Endothelial cell of umbilical vein (primary cell): ENCODE measurements around the gene BNC2. TPM values are rescaled to one million over a fixed set of nuclear protein-coding genes. Genes with fewer than 3 reads are reported as not detected.

ENCODE experiments used
- BruUV-seq: library from RNA; stranded (reverse); fragments of 400-500 nt; replicated peaks from 2 replicates; lab custom pipeline; 2021; lab: Mats Ljungman, UMichigan
- CTCF ChIA-PET: fragments of 300-600, 350-600 bp; sonication (Branson Sonifier 250); formaldehyde crosslinking; loops from one replicate; lab custom pipeline; 2021; ENCODE audit warnings: antibody characterized with exemption, inconsistent platforms; lab: Charles Lee
- POLR2A ChIA-PET: fragments of 300-600, 350-600 bp; sonication (Branson Sonifier 250); formaldehyde crosslinking; loops from one replicate; lab custom pipeline; 2021; ENCODE audit warnings: antibody characterized with exemption, inconsistent platforms; lab: Charles Lee
- DNase-seq: peaks from one replicate; pipeline ENCODE4 v3.0.0-alpha.2; 2011; ENCODE audit warnings: low read depth, low spot score
- FAIRE-seq: peaks from 2 replicates; lab custom pipeline; 2011; peaks lifted over from hg19 to GRCh38; lab: Jason Lieb, UNC
- H2AFZ ChIP-seq: 2 replicates; pipeline ENCODE4 v1.6.0; 2012; ENCODE audit warnings: low read depth, low read length, control low read depth, inconsistent platforms
- H3K27ac ChIP-seq: 2 replicates; pipeline ENCODE4 v1.5.1; 2011; ENCODE audit warnings: low read depth, mild to moderate bottlenecking, control low read depth, low read length, moderate library complexity; ENCODE audit not compliant: insufficient read depth
- H3K27me3 ChIP-seq, 2 experiments: 2 replicates each; pipeline versions ENCODE4 v1.6.0 to v1.6.1; 2011; ENCODE audit warnings: low read length in 2 of 2, mixed read lengths in 1 of 2; ENCODE audit not compliant: control insufficient read depth in 2 of 2, insufficient read depth in 2 of 2
- H3K36me3 ChIP-seq, 2 experiments: 2 replicates in 1 of 2; 3 replicates in 1 of 2; pipeline ENCODE4 v1.5.1; 2011; ENCODE audit warnings: low read length in 2 of 2, mild to moderate bottlenecking in 1 of 2, moderate library complexity in 1 of 2; ENCODE audit not compliant: control insufficient read depth in 2 of 2, insufficient read depth in 2 of 2; ENCODE audit errors: extremely low read depth in 1 of 2
- H3K4me1 ChIP-seq: 3 replicates; pipeline ENCODE4 v1.5.1; 2011; ENCODE audit warnings: mild to moderate bottlenecking, low read length; ENCODE audit not compliant: control insufficient read depth, insufficient read depth; ENCODE audit errors: extremely low read depth
- H3K4me2 ChIP-seq: 2 replicates; pipeline ENCODE4 v1.6.1; 2011; ENCODE audit warnings: low read length, control low read depth, mixed read lengths; ENCODE audit not compliant: insufficient read depth
- H3K4me3 ChIP-seq, 3 experiments: fragments of 200-600 bp in 1 of 3; sonication (generic), shearing (Covaris generic) in 1 of 3; replicated peaks in 1 of 3; 2 replicates each; pipeline ENCODE4 v1.5.1; 2011 to 2016; ENCODE audit warnings: control low read depth in 3 of 3, low read length in 3 of 3, mild to moderate bottlenecking in 2 of 3, inconsistent platforms in 1 of 3, low read depth in 1 of 3, moderate library complexity in 1 of 3; ENCODE audit not compliant: insufficient read depth in 1 of 3
- H3K79me2 ChIP-seq: 2 replicates; pipeline ENCODE4 v1.6.0; 2012; ENCODE audit warnings: low read length, inconsistent platforms; ENCODE audit not compliant: control insufficient read depth, insufficient read depth
- H3K9ac ChIP-seq: replicated peaks from 2 replicates; pipeline ENCODE3; 2011; ENCODE audit warnings: low read length, control low read depth; ENCODE audit not compliant: insufficient read depth; ENCODE audit errors: extremely low read depth
- H3K9me1 ChIP-seq: replicated peaks from 3 replicates; pipeline ENCODE4 v1.6.0; 2011; ENCODE audit warnings: mild to moderate bottlenecking, low read length; ENCODE audit not compliant: control insufficient read depth, insufficient read depth; ENCODE audit errors: extremely low read depth
- H3K9me3 ChIP-seq: replicated peaks from 2 replicates; pipeline ENCODE4 v1.5.1; 2012; ENCODE audit warnings: low read length, inconsistent platforms; ENCODE audit not compliant: control insufficient read depth, insufficient read depth
- H4K20me1 ChIP-seq: replicated peaks from 2 replicates; pipeline ENCODE3; 2011; ENCODE audit warnings: mild to moderate bottlenecking, low read length; ENCODE audit not compliant: control insufficient read depth, insufficient read depth; ENCODE audit errors: extremely low read depth
- CTCF ChIP-seq, 2 donors: IDR thresholded peaks; 1 replicate in 1 of 2; 2 replicates in 1 of 2; pipeline ENCODE4 v1.5.1; 2011; ENCODE audit warnings: low read length in 2 of 2, mild to moderate bottlenecking in 2 of 2, moderate library complexity in 2 of 2, control low read depth in 1 of 2, inconsistent platforms in 1 of 2, low read depth in 1 of 2; ENCODE audit not compliant: insufficient read depth in 1 of 2; ENCODE audit errors: extremely low read depth in 1 of 2
- EZH2 ChIP-seq: IDR thresholded peaks from 2 replicates; pipeline ENCODE4 v1.6.1; 2012; ENCODE audit warnings: borderline replicate concordance, low read depth, mild to moderate bottlenecking, moderate library complexity, low read length, inconsistent platforms; ENCODE audit not compliant: severe bottlenecking
- FOS ChIP-seq: IDR thresholded peaks from 2 replicates; pipeline ENCODE4 v1.6.1; 2011; ENCODE audit warnings: mild to moderate bottlenecking, low read length, moderate library complexity, borderline replicate concordance; ENCODE audit not compliant: insufficient read depth
- GATA2 ChIP-seq: IDR thresholded peaks from 2 replicates; pipeline ENCODE4 v1.7.0; 2011; ENCODE audit warnings: low read depth, mild to moderate bottlenecking, moderate library complexity, mixed read lengths, low read length; ENCODE audit not compliant: insufficient read length, insufficient read depth
- JUN ChIP-seq: IDR thresholded peaks from 2 replicates; pipeline ENCODE4 v1.6.1; 2011; ENCODE audit warnings: borderline replicate concordance, low read depth; ENCODE audit not compliant: insufficient read length, insufficient read depth
- MYC ChIP-seq: IDR thresholded peaks from one replicate; pipeline ENCODE4 v1.6.1; 2011; ENCODE audit warnings: mild to moderate bottlenecking, low read depth, low read length
- POLR2A ChIP-seq: IDR thresholded peaks from 2 replicates; pipeline ENCODE4 v1.6.1; 2012; ENCODE audit warnings: low read depth, mild to moderate bottlenecking, control low read depth, low read length
- dilution Hi-C: fragments of 300-500 bp; cut with MboI; formaldehyde crosslinking; loops from one replicate; pipeline ENCODE4 v1.15.0; 2019; ENCODE audit warnings: low sequenced_read_pairs; ENCODE audit not compliant: extremely low pct_ligation_motif_present
- intact Hi-C: fragments of 100-400 bp; cut with micrococcal nuclease; formaldehyde crosslinking; loops from one replicate; pipeline ENCODE4 v1.10.0; 2022
- polyA plus RNA-seq, 4 experiments: library from polyadenylated mRNA; depleted of rRNA in 3 of 4; stranded (reverse) in 3 of 4; unstranded in 1 of 4; fragments of >200 nt; gene quantifications; 2 replicates each; pipeline versions ENCODE4 v1.2.1 to v1.2.3, GENCODE V29; 2011 to 2012; ENCODE audit warnings: missing spikeins in 1 of 4
- total RNA-seq: library from RNA; stranded (reverse); gene quantifications from 2 replicates; pipeline ENCODE4 v1.2.3, GENCODE V29; 2021
- TF ChIP-seq, protein P1 (sequence below): IDR thresholded peaks from 2 replicates; pipeline ENCODE4 v1.6.1; 2011; ENCODE audit not compliant: insufficient read depth, insufficient read length

BNC2 gene
- total and polyA plus RNA-seq, 2 donors (not counting 3 experiments of a cell fraction or from before 2014, with no cell fraction given): 12.1 to 34.3 TPM

GRCh38 chr9:16433494-16433893 is 437.0 kb downstream of the BNC2 start:
- no peak for DNase-seq
- H3K36me3 ChIP-seq: peaks cover 2 to 7% of the 10 kb centered on the region in 2 experiments
- no peaks in the 10 kb centered on the region for H3K9me1 ChIP-seq
- dilution Hi-C loops (no loop called here), intact Hi-C loops (no loop called here)
- H3K27me3 ChIP-seq: no peaks in the 10 kb centered on the region
- H4K20me1 ChIP-seq: no peaks in the 10 kb centered on the region
- no peaks in the 10 kb centered on the region for H3K4me1 ChIP-seq
- POLR2A ChIA-PET: no interaction called here
- CTCF ChIA-PET: no interaction called here
- no peak overlapping the region for H3K9ac ChIP-seq
- FAIRE-seq: no peak
- H3K79me2 ChIP-seq: no peaks in the 10 kb centered on the region
- H2AFZ ChIP-seq: no peak overlapping the region
- BruUV-seq: no TSS peak
- no peak overlapping the region for H3K4me2 ChIP-seq
- no peaks in the 10 kb centered on the region for H3K9me3 ChIP-seq
- TF ChIP-seq MYC: no peak
- TF ChIP-seq, protein P1, sequence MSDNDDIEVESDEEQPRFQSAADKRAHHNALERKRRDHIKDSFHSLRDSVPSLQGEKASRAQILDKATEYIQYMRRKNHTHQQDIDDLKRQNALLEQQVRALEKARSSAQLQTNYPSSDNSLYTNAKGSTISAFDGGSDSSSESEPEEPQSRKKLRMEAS: no peak
- TF ChIP-seq EZH2: no peak
- no peak for TF ChIP-seq POLR2A
- H3K27ac ChIP-seq: no peak overlapping the region
- H3K4me3 ChIP-seq: no peak overlapping the region

DNA sequence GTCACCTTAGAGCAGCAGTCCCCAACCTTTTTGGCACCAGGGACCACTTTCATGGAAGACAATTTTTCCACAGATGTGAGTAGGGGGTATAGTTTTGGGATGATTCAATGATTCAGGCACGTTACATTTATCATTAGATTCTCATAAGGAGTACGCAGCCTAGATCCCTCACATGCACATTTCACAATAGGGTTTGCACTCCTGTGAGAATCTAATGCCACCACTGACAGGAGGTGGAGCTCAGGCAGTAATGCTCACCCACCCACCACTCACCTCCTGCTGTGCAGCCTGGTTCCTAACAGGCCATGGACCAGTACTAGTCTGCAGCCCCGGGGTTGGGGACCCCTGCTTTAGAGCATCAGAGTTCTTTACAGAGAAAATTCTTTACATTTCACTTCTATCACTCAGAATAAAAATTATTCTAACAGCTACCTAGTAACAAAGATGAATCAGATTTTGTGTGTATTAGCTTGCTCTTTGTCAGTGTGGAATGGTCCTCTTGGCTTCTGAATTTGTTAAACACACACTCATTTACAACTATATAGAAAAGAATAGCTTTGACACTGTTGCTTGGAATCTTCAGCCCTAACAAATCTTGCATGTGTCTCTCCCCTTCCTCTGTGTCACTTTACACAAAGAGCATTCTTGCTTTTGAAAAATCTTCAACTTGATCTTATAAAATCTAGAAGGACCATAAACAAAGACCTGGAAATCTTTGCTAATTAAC is 438.6 kb downstream of the BNC2 start:
- FAIRE-seq (no peak), DNase-seq (no peak)
- Histone ChIP-seq H3K9me3 (no peaks in the 10 kb centered on the region), H3K4me1 (no peaks in the 10 kb centered on the region), H3K27me3 (no peaks in the 10 kb centered on the region), H4K20me1 (no peaks in the 10 kb centered on the region), H3K79me2 (no peaks in the 10 kb centered on the region), H3K9ac (no peak overlapping the region), H3K36me3 (peaks cover 2 to 3% of the 10 kb centered on the region in 2 experiments), H3K4me3 (no peak overlapping the region), H2AFZ (no peak overlapping the region), H3K4me2 (no peak overlapping the region), H3K27ac (no peak overlapping the region), H3K9me1 (no peaks in the 10 kb centered on the region)
- ChIA-PET POLR2A (no interaction called here), CTCF (interaction anchor here (0.8 to 1.0 kb wide), 2 partner anchors 9 to 11 kb away, joined by 4 to 6 read pairs; no protein-coding TSS in a partner anchor)
- dilution Hi-C loops: no loop called here
- TF ChIP-seq CTCF (IDR thresholded peaks at IDR 0.05; ENCODE audit: extremely low read depth in 1 of 2, insufficient read depth in 1 of 2, low read depth in 1 of 2, low read length in 2 of 2) (no peak), GATA2 (no peak), EZH2 (no peak), JUN (no peak), FOS (no peak)
- intact Hi-C loops: no loop called here
- BruUV-seq: no TSS peak
